GM23338 (cell line): ENCODE data around the gene SUCLG2. TPM values are rescaled to one million over a fixed set of nuclear protein-coding genes. Genes with fewer than 3 reads are reported as not detected.

Experiments
- ATAC-seq: fragments of 200-7000 bp; cut with Tn5 transposase; 3 replicates; pipeline ENCODE4 v1.9.1; 2020
- DNase-seq: peaks from one replicate; pipeline ENCODE4 v3.0.0-alpha.2; 2015; ENCODE audit warnings: low spot score
- H2AFZ ChIP-seq: fragments of 200-600 bp; sonication (generic); 2 replicates; pipeline ENCODE4 v1.8.0; 2016; ENCODE audit warnings: antibody characterized with exemption, mild to moderate bottlenecking, moderate library complexity
- H3F3A ChIP-seq: fragments of 200-600 bp; sonication (generic); replicated peaks from 2 replicates; pipeline ENCODE4 v1.8.0; 2017; ENCODE audit warnings: antibody characterized with exemption, mixed run types, low read depth
- H3K27ac ChIP-seq: fragments of 200-600 bp; sonication (generic); 2 replicates; pipeline ENCODE4 v1.6.1; 2016; ENCODE audit warnings: low read depth
- H3K27me3 ChIP-seq: fragments of 200-600 bp; sonication (generic); 2 replicates; pipeline ENCODE4 v1.8.0; 2016; ENCODE audit warnings: mild to moderate bottlenecking, mixed run types, moderate library complexity; ENCODE audit not compliant: insufficient read depth
- H3K36me3 ChIP-seq: fragments of 200-600 bp; sonication (generic); 2 replicates; pipeline ENCODE4 v1.8.0; 2016; ENCODE audit warnings: mild to moderate bottlenecking; ENCODE audit not compliant: insufficient read depth
- H3K4me1 ChIP-seq: fragments of 200-600 bp; sonication (generic); 2 replicates; pipeline ENCODE4 v1.8.0; 2016; ENCODE audit warnings: mild to moderate bottlenecking, moderate library complexity; ENCODE audit not compliant: insufficient read depth
- H3K4me2 ChIP-seq: fragments of 200-600 bp; sonication (generic); 2 replicates; pipeline ENCODE4 v1.7.1; 2017; ENCODE audit warnings: mixed run types
- H3K4me3 ChIP-seq: fragments of 200-600 bp; sonication (generic); 2 replicates; pipeline ENCODE4 v1.6.1; 2016; ENCODE audit warnings: mixed run types
- H3K79me2 ChIP-seq: fragments of 200-600 bp; sonication (generic); replicated peaks from 2 replicates; pipeline ENCODE4 v1.8.0; 2017; ENCODE audit warnings: mild to moderate bottlenecking; ENCODE audit not compliant: insufficient read depth
- H3K9me2 ChIP-seq: fragments of 200-600 bp; sonication (generic); 2 replicates; pipeline ENCODE4 v1.8.0; 2017; ENCODE audit not compliant: insufficient read depth
- H4K20me1 ChIP-seq: fragments of 200-600 bp; sonication (generic); replicated peaks from 2 replicates; pipeline ENCODE4 v1.8.0; 2017; ENCODE audit warnings: mild to moderate bottlenecking; ENCODE audit not compliant: insufficient read depth
- H3K27ac Mint-ChIP-seq: 2 replicates; pipeline ENCODE4 v1.8.0; 2020; ENCODE audit warnings: inconsistent platforms, mild to moderate bottlenecking, moderate library complexity, mixed read lengths
- H3K27me3 Mint-ChIP-seq: 3 replicates; pipeline ENCODE4 v1.8.0; 2022; ENCODE audit warnings: low read depth, mild to moderate bottlenecking, moderate library complexity, mixed read lengths, inconsistent platforms; ENCODE audit not compliant: insufficient read depth, poor library complexity
- H3K36me3 Mint-ChIP-seq: 3 replicates; pipeline ENCODE4 v1.8.0; 2021; ENCODE audit warnings: low read depth, mild to moderate bottlenecking, inconsistent platforms, moderate library complexity, mixed read lengths
- H3K4me1 Mint-ChIP-seq: 3 replicates; pipeline ENCODE4 v1.8.0; 2020; ENCODE audit warnings: mild to moderate bottlenecking, inconsistent platforms, mixed read lengths
- H3K4me3 Mint-ChIP-seq: 3 replicates; pipeline ENCODE4 v1.8.0; 2021; ENCODE audit warnings: moderate library complexity, mild to moderate bottlenecking, inconsistent platforms, mixed read lengths
- H3K9me3 Mint-ChIP-seq: 3 replicates; pipeline ENCODE4 v1.8.0; 2020; ENCODE audit warnings: moderate library complexity, mild to moderate bottlenecking, inconsistent platforms, mixed read lengths
- CREB1 ChIP-seq: fragments of 250-450 bp; sonication (Bioruptor Pico); IDR thresholded peaks from 2 replicates; pipeline ENCODE4 v1.5.0; 2020; ENCODE audit warnings: low read depth, mild to moderate bottlenecking, moderate library complexity
- CTCF ChIP-seq, 2 experiments: fragments of 200-600 bp in 1 of 2; sonication (generic) in 1 of 2; conservative IDR thresholded peaks; 2 replicates each; pipeline versions ENCODE4 v1.5.1 to v1.6.1; 2016 to 2017; ENCODE audit warnings: antibody characterized with exemption in 2 of 2, low read depth in 2 of 2, mild to moderate bottlenecking in 2 of 2, moderate library complexity in 1 of 2
- ETS1 ChIP-seq: IDR thresholded peaks from 2 replicates; pipeline ENCODE4 v1.6.1; 2016; ENCODE audit warnings: antibody characterized with exemption
- EZH2 ChIP-seq: fragments of 200-600 bp; sonication (generic); IDR thresholded peaks from one replicate; pipeline ENCODE4 v1.8.0; 2017; ENCODE audit warnings: antibody characterized with exemption, mild to moderate bottlenecking, low read depth; ENCODE audit not compliant: unreplicated experiment
- EZH2phosphoT487 ChIP-seq: fragments of 200-600 bp; sonication (generic); IDR thresholded peaks from one replicate; pipeline ENCODE4 v1.8.1; 2018; ENCODE audit warnings: antibody characterized with exemption; ENCODE audit not compliant: unreplicated experiment
- JUNB ChIP-seq: IDR thresholded peaks from one replicate; pipeline ENCODE4 v1.6.1; 2016; ENCODE audit warnings: antibody characterized with exemption; ENCODE audit not compliant: unreplicated experiment
- NANOG ChIP-seq: IDR thresholded peaks from 2 replicates; pipeline ENCODE4 v1.6.1; 2016; ENCODE audit warnings: antibody characterized with exemption, borderline replicate concordance
- POLR2AphosphoS5 ChIP-seq: IDR thresholded peaks from 2 replicates; pipeline ENCODE4 v1.6.1; 2016; ENCODE audit warnings: antibody characterized with exemption, low read depth
- REST ChIP-seq: IDR thresholded peaks from one replicate; pipeline ENCODE4 v1.6.1; 2018; ENCODE audit warnings: antibody characterized with exemption; ENCODE audit not compliant: unreplicated experiment
- STAT1 ChIP-seq: IDR thresholded peaks from one replicate; pipeline ENCODE4 v1.6.1; 2016; ENCODE audit warnings: antibody characterized with exemption; ENCODE audit not compliant: unreplicated experiment
- ZNF114 ChIP-seq: fragments of 250-450 bp; sonication (Bioruptor Pico); IDR thresholded peaks from 2 replicates; pipeline ENCODE4 v1.5.0; 2020; ENCODE audit warnings: mild to moderate bottlenecking, moderate library complexity
- ZNF331 ChIP-seq: fragments of 250-450 bp; sonication (Bioruptor Pico); IDR thresholded peaks from 2 replicates; pipeline ENCODE4 v1.5.0; 2020; ENCODE audit warnings: low read depth, mild to moderate bottlenecking, moderate library complexity
- ZNF462 ChIP-seq: fragments of 250-450 bp; sonication (Bioruptor Pico); IDR thresholded peaks from 2 replicates; pipeline ENCODE4 v1.5.0; 2020; ENCODE audit warnings: mild to moderate bottlenecking, moderate library complexity
- polyA plus RNA-seq: library from polyadenylated mRNA; unstranded; fragments of >200 nt; fragmentation: Nextera tagmentation; extraction: Ambion mirVana; gene quantifications from 2 replicates; pipeline ENCODE4 v1.2.1, GENCODE V29; 2016
- total RNA-seq: library from RNA; depleted of rRNA; stranded (reverse); fragments of >200 nt; shearing (Covaris generic); gene quantifications from 2 replicates; pipeline ENCODE4 v1.2.3, GENCODE V29; 2014

Gene SUCLG2
- total and polyA plus RNA-seq, 2 experiments from 2014 or later: 29.3 to 39.0 TPM

- ATAC-seq (no peak), DNase-seq (no peak)
- peaks cover 25% of the 10 kb centered on the region for H3K4me1 Mint-ChIP-seq
- Histone ChIP-seq H3K27ac (no peak overlapping the region), H2AFZ (no peak overlapping the region), H3K27me3 (no peaks in the 10 kb centered on the region), H3K79me2 (peaks cover 8% of the 10 kb centered on the region), H3K4me2 (no peak overlapping the region), H3F3A (no peaks in the 10 kb centered on the region), H3K36me3 (no peaks in the 10 kb centered on the region), H4K20me1 (no peaks in the 10 kb centered on the region), H3K4me1 (peaks cover 14% of the 10 kb centered on the region), H3K9me2 (0 out of 2 replicates have a peak, but pooled peaks cover 7% of the 10 kb centered on the region), H3K4me3 (no peak overlapping the region)
- no peaks in the 10 kb centered on the region; the same call in 2 of the 3 replicates for H3K9me3 Mint-ChIP-seq
- TF ChIP-seq STAT1: no peak
- TF ChIP-seq JUNB: no peak
- TF ChIP-seq REST: no peak
- TF ChIP-seq NANOG: no peak
- TF ChIP-seq ZNF331: no peak
- no peak for TF ChIP-seq POLR2AphosphoS5
- TF ChIP-seq ETS1: no peak
- no peak for TF ChIP-seq EZH2phosphoT487
- TF ChIP-seq CTCF (conservative IDR thresholded peaks at IDR 0.05; ENCODE audit: low read depth in 2 of 2): no peak
- TF ChIP-seq EZH2: no peak
- no peak for TF ChIP-seq ZNF462 (CRISPR knock-in tag)
- no peak for TF ChIP-seq CREB1
- no peak for TF ChIP-seq ZNF114 (CRISPR knock-in tag)
- H3K4me3 Mint-ChIP-seq: no peak overlapping the region
- no peak overlapping the region for H3K27ac Mint-ChIP-seq
- H3K36me3 Mint-ChIP-seq: peaks cover 15% of the 10 kb centered on the region
- peaks cover 2% of the 10 kb centered on the region for H3K27me3 Mint-ChIP-seq
Observed at GRCh38 chr3:67656614-67657013, 2.2 kb upstream of the SUCLG2 start.
